ENCODE data around the gene RHEB.

The RHEB gene

GRCh38 chr7:151416112-151416940 is 103.4 kb downstream of the RHEB start:
- Histone ChIP-seq H3F3A (ENCODE audit: control insufficient read depth, insufficient read depth) (no peaks in the 10 kb centered on the region), H3K4me2 (ENCODE audit: low read length) (no peak overlapping the region), H4K20me1 (ENCODE audit: control insufficient read depth, insufficient read depth, low read depth, low read length) (no peaks in the 10 kb centered on the region), H3K27ac (ENCODE audit: low read depth, low read length) (no peak overlapping the region), H3K36me3 (ENCODE audit: control insufficient read depth, low read length) (no peaks in the 10 kb centered on the region), H3K4me3 (ENCODE audit: low read length) (no peak overlapping the region), H3K27me3 (ENCODE audit: control insufficient read depth, low read length) (peaks cover 36% of the 10 kb centered on the region), H3K4me1 (ENCODE audit: control insufficient read depth, low read length) (no peaks in the 10 kb centered on the region), H3K79me2 (ENCODE audit: control insufficient read depth, low read length) (no peaks in the 10 kb centered on the region), H3K9me2 (replicated peaks; ENCODE audit: control insufficient read depth, low read length) (no peaks in the 10 kb centered on the region), H3K9me3 (ENCODE audit: control insufficient read depth, insufficient read depth, low read length) (peaks cover 11% of the 10 kb centered on the region)
- TF ChIP-seq EZH2phosphoT487 (IDR thresholded peaks at IDR 0.05; ENCODE audit: borderline replicate concordance, low read length), result no peak
- TF ChIP-seq, protein P1, sequence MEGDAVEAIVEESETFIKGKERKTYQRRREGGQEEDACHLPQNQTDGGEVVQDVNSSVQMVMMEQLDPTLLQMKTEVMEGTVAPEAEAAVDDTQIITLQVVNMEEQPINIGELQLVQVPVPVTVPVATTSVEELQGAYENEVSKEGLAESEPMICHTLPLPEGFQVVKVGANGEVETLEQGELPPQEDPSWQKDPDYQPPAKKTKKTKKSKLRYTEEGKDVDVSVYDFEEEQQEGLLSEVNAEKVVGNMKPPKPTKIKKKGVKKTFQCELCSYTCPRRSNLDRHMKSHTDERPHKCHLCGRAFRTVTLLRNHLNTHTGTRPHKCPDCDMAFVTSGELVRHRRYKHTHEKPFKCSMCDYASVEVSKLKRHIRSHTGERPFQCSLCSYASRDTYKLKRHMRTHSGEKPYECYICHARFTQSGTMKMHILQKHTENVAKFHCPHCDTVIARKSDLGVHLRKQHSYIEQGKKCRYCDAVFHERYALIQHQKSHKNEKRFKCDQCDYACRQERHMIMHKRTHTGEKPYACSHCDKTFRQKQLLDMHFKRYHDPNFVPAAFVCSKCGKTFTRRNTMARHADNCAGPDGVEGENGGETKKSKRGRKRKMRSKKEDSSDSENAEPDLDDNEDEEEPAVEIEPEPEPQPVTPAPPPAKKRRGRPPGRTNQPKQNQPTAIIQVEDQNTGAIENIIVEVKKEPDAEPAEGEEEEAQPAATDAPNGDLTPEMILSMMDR (IDR thresholded peaks at IDR 0.05; ENCODE audit: low read depth, low read length, poor library complexity, severe bottlenecking), result no peak
